ENCODE results near the gene SMAD6. TPM values are rescaled to one million over a fixed set of nuclear protein-coding genes. Genes with fewer than 3 reads are reported as not detected.

Gene SMAD6
- total RNA-seq, 1 experiment from 2014 or later, result 6.6 TPM

GRCh38 chr15:66659384-66659783 lies 42.7 kb upstream of the SMAD6 start (continued):
- TF ChIP-seq SRF (IDR thresholded peaks at IDR 0.05; ENCODE audit: low read depth), result no peak
- TF ChIP-seq ZFX (IDR thresholded peaks at IDR 0.05), result no peak

- DNase-seq (ENCODE audit: low read depth, low spot score) (no peak), ATAC-seq (no peak)
- ChIA-PET POLR2A (no interaction called here), CTCF (no interaction called here), RAD21 (ENCODE audit: low non-redundant PET in 1 of 2, low total read pairs in 2 of 2, uncharacterized antibody in 2 of 2, unreplicated experiment in 2 of 2) (no interaction called here)
- TF ChIP-seq FOSL1 (IDR thresholded peaks at IDR 0.05; ENCODE audit: low read depth) (no peak), ELF1 (IDR thresholded peaks at IDR 0.05; ENCODE audit: borderline replicate concordance, low read depth) (no peak), SIN3A (IDR thresholded peaks at IDR 0.05; ENCODE audit: low read depth) (no peak), REST (IDR thresholded peaks at IDR 0.05; ENCODE audit: low read depth) (no peak), JUND (IDR thresholded peaks at IDR 0.05) (no peak), EZH2 (IDR thresholded peaks at IDR 0.05) (no peak), ZFX (IDR thresholded peaks at IDR 0.05) (no peak), CBX3 (IDR thresholded peaks at IDR 0.05; ENCODE audit: low read depth) (no peak), POLR2A (IDR thresholded peaks at IDR 0.05; ENCODE audit: borderline replicate concordance, extremely low read depth, insufficient read depth, insufficient read length) (no peak), MAX (IDR thresholded peaks at IDR 0.05) (no peak)
- H2AFZ ChIP-seq (ENCODE audit: low read depth, low read length, poor library complexity, severe bottlenecking), result no peak overlapping the region
- BruUV-seq (replicated peaks), result no TSS peak
- H3K27me3 ChIP-seq (ENCODE audit: insufficient read depth, low read length), result no peaks in the 10 kb centered on the region
- intact Hi-C loops (cut with micrococcal nuclease), result no loop called here
- no peaks in the 10 kb centered on the region for H3K9me2 ChIP-seq (ENCODE audit: insufficient read depth)
- no peaks in the 10 kb centered on the region for H4K20me1 ChIP-seq (ENCODE audit: insufficient read depth)
- no peak overlapping the region for H3K4me3 ChIP-seq (replicated peaks in 1 of 2; ENCODE audit: low read depth in 1 of 2, low read length in 2 of 2)
- peaks cover 0 to 7% of the 10 kb centered on the region in 2 experiments; a peak in 2 of 4 replicates for H3K4me1 ChIP-seq (ENCODE audit: control insufficient read depth in 1 of 2, insufficient read depth in 2 of 2, low read length in 2 of 2)
- H3K36me3 ChIP-seq (ENCODE audit: control insufficient read depth in 1 of 2, insufficient read depth in 2 of 2, low read length in 2 of 2), result no peaks in the 10 kb centered on the region
- no peak overlapping the region for H3K9ac ChIP-seq (ENCODE audit: low read length)
- H3K4me2 ChIP-seq (ENCODE audit: low read length), result no peak overlapping the region
- H3K9me3 ChIP-seq (ENCODE audit: control insufficient read depth in 1 of 2, insufficient read depth in 1 of 2, low read depth in 1 of 2, low read length in 2 of 2), result no peaks in the 10 kb centered on the region
- H3K27ac ChIP-seq (ENCODE audit: low read depth, low read length), result no peak overlapping the region
- no peaks in the 10 kb centered on the region for H3K79me2 ChIP-seq (ENCODE audit: insufficient read depth, low read length)
These were observed 40.5 kb upstream of the SMAD6 start for GRCh38 chr15:66661432-66662096.

Measured in HCT116 (cell line).